Astrocyte (in vitro differentiated cells and primary cell): ENCODE measurements around the gene AUTS2. TPM values are rescaled to one million over a fixed set of nuclear protein-coding genes. Genes with fewer than 3 reads are reported as not detected.

Experiments used
- DNase-seq: peaks from one replicate; pipeline ENCODE4 v3.0.0-alpha.2; 2010; ENCODE audit warnings: low read depth
- FAIRE-seq: peaks from 2 replicates; lab custom pipeline; 2011; peaks lifted over from hg19 to GRCh38; lab: Jason Lieb, UNC
- H2AFZ ChIP-seq: 2 replicates; pipeline ENCODE4 v1.6.0; 2012; ENCODE audit warnings: low read depth, low read length, inconsistent platforms
- H3K27ac ChIP-seq: 2 replicates; pipeline ENCODE4 v1.5.1; 2011; ENCODE audit warnings: low read depth, low read length, inconsistent platforms
- H3K27me3 ChIP-seq: 2 replicates; pipeline ENCODE4 v1.6.0; 2011; ENCODE audit warnings: low read length, inconsistent platforms; ENCODE audit not compliant: insufficient read depth
- H3K36me3 ChIP-seq: 2 replicates; pipeline ENCODE4 v1.5.1; 2011; ENCODE audit warnings: low read length, inconsistent platforms; ENCODE audit not compliant: insufficient read depth
- H3K4me1 ChIP-seq: 2 replicates; pipeline ENCODE4 v1.5.1; 2011; ENCODE audit warnings: low read length, inconsistent platforms; ENCODE audit not compliant: insufficient read depth
- H3K4me2 ChIP-seq: 2 replicates; pipeline ENCODE4 v1.6.0; 2012; ENCODE audit warnings: low read length, inconsistent platforms
- H3K4me3 ChIP-seq: 2 replicates; pipeline ENCODE4 v1.5.1; 2011; ENCODE audit warnings: low read depth, mild to moderate bottlenecking, low read length, inconsistent platforms; ENCODE audit not compliant: insufficient read depth
- H3K79me2 ChIP-seq: 2 replicates; pipeline ENCODE4 v1.6.0; 2012; ENCODE audit warnings: mild to moderate bottlenecking, low read length, inconsistent platforms; ENCODE audit not compliant: insufficient read depth
- H3K9ac ChIP-seq: 2 replicates; pipeline ENCODE4 v1.6.0; 2012; ENCODE audit warnings: mild to moderate bottlenecking, low read length, inconsistent platforms
- H3K9me3 ChIP-seq: 2 replicates; pipeline ENCODE4 v1.5.1; 2012; ENCODE audit warnings: low read depth, mild to moderate bottlenecking, low read length, inconsistent platforms; ENCODE audit not compliant: insufficient read depth
- H4K20me1 ChIP-seq: 2 replicates; pipeline ENCODE4 v1.6.0; 2012; ENCODE audit warnings: low read length, inconsistent platforms; ENCODE audit not compliant: insufficient read depth
- H3K27ac Mint-ChIP-seq: one replicate; pipeline ENCODE4 v1.8.0; 2021; ENCODE audit warnings: mild to moderate bottlenecking, mixed read lengths; ENCODE audit not compliant: unreplicated experiment
- H3K27me3 Mint-ChIP-seq: one replicate; pipeline ENCODE4 v1.8.0; 2021; ENCODE audit warnings: low read depth, mixed read lengths; ENCODE audit not compliant: unreplicated experiment
- H3K36me3 Mint-ChIP-seq: one replicate; pipeline ENCODE4 v1.8.0; 2021; ENCODE audit warnings: low read depth, mixed read lengths; ENCODE audit not compliant: unreplicated experiment
- H3K4me1 Mint-ChIP-seq: one replicate; pipeline ENCODE4 v1.8.0; 2021; ENCODE audit warnings: low read depth, mixed read lengths; ENCODE audit not compliant: unreplicated experiment
- H3K4me3 Mint-ChIP-seq: one replicate; pipeline ENCODE4 v1.8.0; 2021; ENCODE audit warnings: mild to moderate bottlenecking, moderate library complexity, mixed read lengths; ENCODE audit not compliant: unreplicated experiment
- H3K9me3 Mint-ChIP-seq: one replicate; pipeline ENCODE4 v1.8.0; 2021; ENCODE audit warnings: mild to moderate bottlenecking, mixed read lengths; ENCODE audit not compliant: unreplicated experiment
- EZH2 ChIP-seq: IDR thresholded peaks from 2 replicates; pipeline ENCODE4 v1.6.1; 2012; ENCODE audit warnings: mild to moderate bottlenecking, low read length, inconsistent platforms; ENCODE audit not compliant: insufficient read depth
- total RNA-seq: library from RNA; stranded (reverse); gene quantifications from 2 replicates; pipeline ENCODE4 v1.2.1, GENCODE V29; 2021
- TF ChIP-seq, protein P1 (sequence below): IDR thresholded peaks from 2 replicates; pipeline ENCODE4 v1.5.1; 2011; ENCODE audit warnings: low read depth, mild to moderate bottlenecking, inconsistent platforms, low read length, moderate library complexity; ENCODE audit not compliant: insufficient read depth

The AUTS2 gene
- total RNA-seq, 1 donor from 2014 or later: 73.2 TPM

DNA sequence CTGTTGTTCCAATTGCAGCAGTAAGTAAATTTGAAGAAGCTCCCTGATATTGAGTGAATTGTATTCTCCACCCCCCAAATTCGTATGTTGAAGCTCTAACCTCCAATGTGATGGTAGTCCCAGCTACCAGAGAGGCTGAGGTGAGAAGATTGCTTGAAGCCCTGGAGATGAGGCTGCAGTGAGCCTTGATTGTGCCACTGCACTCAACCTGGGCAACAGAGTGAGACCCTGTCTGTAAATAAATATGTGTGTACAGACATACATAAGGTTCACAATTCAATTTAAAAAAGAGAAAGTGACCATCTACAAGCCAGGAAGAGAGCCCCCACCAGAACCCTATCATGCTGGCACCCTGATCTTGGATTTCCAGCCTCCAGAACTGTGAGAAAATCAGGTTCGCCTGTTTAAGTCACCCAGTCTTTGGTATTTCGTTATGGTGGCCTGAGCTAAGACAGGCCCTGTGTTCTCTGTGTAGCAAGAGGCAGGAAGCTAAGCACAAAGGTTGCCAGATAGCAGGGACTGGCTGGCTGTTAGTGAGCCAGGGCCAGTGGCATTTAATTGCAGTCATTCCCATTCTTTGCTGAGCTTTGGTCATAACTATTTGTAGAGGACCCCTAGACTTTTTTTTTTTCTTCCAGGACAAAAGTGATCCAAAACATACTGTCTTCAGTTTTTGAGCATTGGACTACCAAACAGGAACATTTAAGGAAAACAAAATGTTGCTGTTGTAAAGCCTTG, 45.6 kb downstream of the AUTS2 start:
- H3K79me2 ChIP-seq: peaks cover 39% of the 10 kb centered on the region
- H2AFZ ChIP-seq: no peak overlapping the region
- peaks cover 61% of the 10 kb centered on the region for H4K20me1 ChIP-seq
- TF ChIP-seq, protein P1, sequence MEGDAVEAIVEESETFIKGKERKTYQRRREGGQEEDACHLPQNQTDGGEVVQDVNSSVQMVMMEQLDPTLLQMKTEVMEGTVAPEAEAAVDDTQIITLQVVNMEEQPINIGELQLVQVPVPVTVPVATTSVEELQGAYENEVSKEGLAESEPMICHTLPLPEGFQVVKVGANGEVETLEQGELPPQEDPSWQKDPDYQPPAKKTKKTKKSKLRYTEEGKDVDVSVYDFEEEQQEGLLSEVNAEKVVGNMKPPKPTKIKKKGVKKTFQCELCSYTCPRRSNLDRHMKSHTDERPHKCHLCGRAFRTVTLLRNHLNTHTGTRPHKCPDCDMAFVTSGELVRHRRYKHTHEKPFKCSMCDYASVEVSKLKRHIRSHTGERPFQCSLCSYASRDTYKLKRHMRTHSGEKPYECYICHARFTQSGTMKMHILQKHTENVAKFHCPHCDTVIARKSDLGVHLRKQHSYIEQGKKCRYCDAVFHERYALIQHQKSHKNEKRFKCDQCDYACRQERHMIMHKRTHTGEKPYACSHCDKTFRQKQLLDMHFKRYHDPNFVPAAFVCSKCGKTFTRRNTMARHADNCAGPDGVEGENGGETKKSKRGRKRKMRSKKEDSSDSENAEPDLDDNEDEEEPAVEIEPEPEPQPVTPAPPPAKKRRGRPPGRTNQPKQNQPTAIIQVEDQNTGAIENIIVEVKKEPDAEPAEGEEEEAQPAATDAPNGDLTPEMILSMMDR: no peak
- TF ChIP-seq EZH2: no peak
- no peak for FAIRE-seq
- no peaks in the 10 kb centered on the region for H3K4me1 ChIP-seq
- Mint-ChIP-seq H3K27ac (peak overlapping the region; percentile 51), H3K27me3 (no peaks in the 10 kb centered on the region), H3K4me1 (peaks cover 23% of the 10 kb centered on the region), H3K36me3 (no peaks in the 10 kb centered on the region), H3K4me3 (no peak overlapping the region), H3K9me3 (peaks cover 2% of the 10 kb centered on the region)
- H3K27ac ChIP-seq: no peak overlapping the region
- H3K4me3 ChIP-seq: no peak overlapping the region
- no peaks in the 10 kb centered on the region for H3K27me3 ChIP-seq
- no peaks in the 10 kb centered on the region for H3K36me3 ChIP-seq
- H3K4me2 ChIP-seq: no peak overlapping the region
- no peak for DNase-seq
- H3K9ac ChIP-seq: no peak overlapping the region
- H3K9me3 ChIP-seq: no peaks in the 10 kb centered on the region

DNA sequence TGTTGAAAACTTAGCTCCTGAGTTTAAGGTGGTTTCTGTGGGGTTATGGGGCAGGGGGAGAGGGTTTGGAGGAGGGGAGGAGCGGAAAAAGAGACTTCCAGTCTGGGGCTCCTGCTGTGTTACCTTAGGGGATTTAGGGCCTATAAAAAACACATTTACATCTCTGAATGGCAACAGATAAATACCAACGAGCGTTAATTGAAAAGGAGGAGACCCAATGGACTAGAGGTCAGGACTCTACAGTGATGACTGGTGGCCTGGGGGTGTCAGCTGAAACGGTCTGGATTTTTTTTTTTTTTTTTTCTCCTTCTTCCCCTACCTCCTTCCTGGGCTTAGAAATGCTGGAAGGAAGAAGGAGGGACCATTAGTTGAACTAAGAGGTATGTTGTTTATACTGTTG, 47.4 kb downstream of the AUTS2 start:
- FAIRE-seq: no peak
- Mint-ChIP-seq H3K27me3 (no peaks in the 10 kb centered on the region), H3K27ac (no peak overlapping the region)

More for the DNA sequence above, 47.4 kb downstream of the AUTS2 start:
- TF ChIP-seq, protein P1: no peak
- TF ChIP-seq EZH2: no peak
- Histone ChIP-seq H3K4me2 (no peak overlapping the region), H3K36me3 (no peaks in the 10 kb centered on the region), H3K4me1 (no peaks in the 10 kb centered on the region), H4K20me1 (peaks cover 65% of the 10 kb centered on the region), H3K9ac (no peak overlapping the region), H3K27ac (no peak overlapping the region), H3K27me3 (no peaks in the 10 kb centered on the region), H3K4me3 (no peak overlapping the region), H3K79me2 (peaks cover 44% of the 10 kb centered on the region), H3K9me3 (no peaks in the 10 kb centered on the region), H2AFZ (no peak overlapping the region)
- Mint-ChIP-seq H3K4me3 (no peak overlapping the region), H3K4me1 (peaks cover 22% of the 10 kb centered on the region), H3K36me3 (no peaks in the 10 kb centered on the region), H3K9me3 (peaks cover 2% of the 10 kb centered on the region)
- DNase-seq: no peak
